HG02610 (cell line): Measurements from ENCODE around the gene ETNK1.

ENCODE experiments used
- ATAC-seq: cut with Tn5 transposase; IDR thresholded peaks from one replicate; pipeline ENCODE4 v1.9.1; 2021; ENCODE audit warnings: mild to moderate bottlenecking, moderate library complexity; ENCODE audit not compliant: unreplicated experiment

ETNK1 gene

DNA sequence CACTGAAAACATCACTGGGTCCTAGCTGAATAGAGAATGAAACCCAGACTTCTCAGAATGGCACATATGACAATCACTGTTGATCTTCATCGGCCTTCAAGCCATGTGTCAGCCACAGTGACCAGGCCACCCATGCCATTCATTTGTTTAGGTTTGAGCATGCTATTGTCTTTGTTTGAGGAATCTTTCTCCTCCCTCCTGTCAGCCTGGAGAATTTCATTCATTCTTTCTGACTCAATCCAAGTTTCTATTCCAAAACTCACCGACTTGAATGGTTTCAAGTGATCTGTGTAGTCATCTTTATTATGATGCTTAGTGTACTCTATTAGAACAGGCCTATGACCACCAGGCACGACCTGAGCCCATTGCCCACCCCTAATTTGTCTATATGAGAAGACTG lies 106.3 kb downstream of the ETNK1 start:
- no peak for ATAC-seq

- ATAC-seq: no peak
Observed at GRCh38 chr12:22733756-22734155, 108.8 kb downstream of the ETNK1 start.

GRCh38 chr12:22738945-22739344 lies 114.0 kb downstream of the ETNK1 start:
- no peak for ATAC-seq
